Measurements from ENCODE around the gene GTF2B. TPM values are rescaled to one million over a fixed set of nuclear protein-coding genes. Genes with fewer than 3 reads are reported as not detected.
A peak's percentile ranks its signal among the peaks of the same experiment; 100 is the strongest.
"Not testable (repeated sequence)": the region's sequence is repeated elsewhere in the genome, so short reads cannot be mapped to it uniquely, and the experiment has no call there.

Gene GTF2B
- total RNA-seq, 1 donor from 2014 or later, result 13.7 TPM

DNA sequence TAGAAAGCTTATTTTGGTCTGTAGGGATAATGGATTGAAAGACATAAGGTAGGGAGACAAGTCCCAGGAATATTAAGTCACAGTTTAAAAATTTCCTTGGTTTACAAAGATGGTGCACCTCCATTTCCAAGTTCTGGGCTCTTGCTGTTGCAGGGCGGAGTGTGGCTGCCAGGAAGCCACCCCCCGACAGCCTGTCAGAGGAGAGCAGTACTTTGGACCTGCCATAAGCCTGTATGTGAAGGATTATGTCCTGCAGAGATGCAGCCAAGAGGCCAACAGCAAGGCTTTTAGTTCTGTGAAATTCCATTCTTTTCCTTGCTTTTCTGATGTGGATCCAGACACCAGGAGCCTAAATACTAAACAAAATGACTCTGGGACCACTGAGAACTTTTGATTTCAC is 31.9 kb upstream of the GTF2B start:
- Histone ChIP-seq H3K27me3 (no peaks in the 10 kb centered on the region), H3K36me3 (peaks cover 7 to 18% of the 10 kb centered on the region in 2 donors), H3K27ac (no peak overlapping the region), H3K9me3 (peaks cover 0 to under 1% of the 10 kb centered on the region in 2 donors), H3K4me3 (no peak overlapping the region), H3K4me1 (no peaks in the 10 kb centered on the region)
- no peak for DNase-seq (ENCODE audit: low spot score in 2 of 2)
- intact Hi-C loops (cut with DNase I), result no loop called here
- TF ChIP-seq CTCF (IDR thresholded peaks at IDR 0.05), result no peak

GRCh38 chr1:88922214-88922613 is 30.8 kb upstream of the GTF2B start:
- no peak overlapping the region for H3K4me3 ChIP-seq
- intact Hi-C loops (cut with DNase I), result no loop called here
- no peaks in the 10 kb centered on the region for H3K27me3 ChIP-seq
- H3K36me3 ChIP-seq, result peaks cover 7 to 18% of the 10 kb centered on the region in 2 donors
- DNase-seq (ENCODE audit: low spot score in 2 of 2), result no peak
- H3K27ac ChIP-seq, result no peak overlapping the region
- TF ChIP-seq CTCF (IDR thresholded peaks at IDR 0.05), result no peak
- peaks cover 8 to 11% of the 10 kb centered on the region in 2 donors for H3K9me3 ChIP-seq
- no peaks in the 10 kb centered on the region for H3K4me1 ChIP-seq

- peaks cover 7 to 17% of the 10 kb centered on the region in 2 donors for H3K36me3 ChIP-seq
- intact Hi-C loops (cut with DNase I), result no loop called here
- H3K9me3 ChIP-seq, result peaks cover 12 to 25% of the 10 kb centered on the region in 2 donors
- H3K4me1 ChIP-seq, result no peaks in the 10 kb centered on the region
- H3K27me3 ChIP-seq, result no peaks in the 10 kb centered on the region
- H3K4me3 ChIP-seq, result no peak overlapping the region
- no peak for TF ChIP-seq CTCF (IDR thresholded peaks at IDR 0.05)
- no peak overlapping the region for H3K27ac ChIP-seq
- no peak for DNase-seq (ENCODE audit: low spot score in 2 of 2)
Observed at GRCh38 chr1:88920845-88921244, 29.5 kb upstream of the GTF2B start.

DNA sequence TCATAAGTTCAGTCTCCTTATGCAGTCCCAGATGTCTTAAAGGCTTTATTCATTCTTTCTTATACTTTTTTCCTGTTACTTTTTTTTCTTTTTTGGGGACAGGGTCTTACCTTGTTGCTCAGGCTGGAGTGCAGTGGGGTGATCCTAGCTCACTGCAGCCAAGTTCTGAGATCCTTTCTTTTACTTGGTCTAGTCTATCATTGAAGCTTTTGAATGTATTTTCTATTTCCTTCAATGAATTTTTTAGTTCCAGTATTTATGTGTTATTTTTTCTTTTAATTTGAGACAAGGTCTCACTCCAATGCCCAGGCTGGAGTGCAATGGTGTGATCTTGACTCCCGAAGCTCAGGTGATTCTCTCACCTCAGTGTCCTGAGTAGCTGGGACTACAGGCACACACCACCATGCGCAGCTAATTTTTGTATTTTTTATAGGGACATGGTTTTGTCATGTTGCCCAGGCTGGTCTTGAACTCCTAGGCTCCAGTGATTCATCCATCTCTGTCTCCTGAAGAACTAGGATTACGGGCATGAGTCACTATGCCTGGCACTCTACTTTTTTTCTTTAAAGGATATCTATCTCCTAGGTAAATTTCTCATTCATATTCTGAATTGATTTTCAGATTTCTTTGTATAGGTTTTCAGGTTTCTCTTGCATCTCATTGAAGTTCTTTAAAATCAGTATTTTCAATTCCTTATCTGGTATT is 26.1 kb upstream of the GTF2B start:
- no peaks in the 10 kb centered on the region for H3K27me3 ChIP-seq
- intact Hi-C loops (cut with DNase I), result no loop called here
- TF ChIP-seq CTCF (IDR thresholded peaks at IDR 0.05), result no peak
- H3K9me3 ChIP-seq, result peaks cover 12 to 26% of the 10 kb centered on the region in 2 donors
- no peak overlapping the region for H3K27ac ChIP-seq
- H3K4me1 ChIP-seq, result no peaks in the 10 kb centered on the region
- H3K4me3 ChIP-seq, result no peak overlapping the region
- no peak for DNase-seq (ENCODE audit: low spot score in 2 of 2)
- peaks cover 0 to 5% of the 10 kb centered on the region in 2 donors for H3K36me3 ChIP-seq

GRCh38 chr1:88916883-88917282 is 25.5 kb upstream of the GTF2B start:
- Histone ChIP-seq H3K4me1 (no peaks in the 10 kb centered on the region), H3K36me3 (peaks cover 0 to 5% of the 10 kb centered on the region in 2 donors), H3K27ac (no peak overlapping the region), H3K4me3 (no peak overlapping the region), H3K27me3 (no peaks in the 10 kb centered on the region), H3K9me3 (peaks cover 12 to 26% of the 10 kb centered on the region in 2 donors)
- DNase-seq (ENCODE audit: low spot score in 2 of 2), result no peak
- TF ChIP-seq CTCF (IDR thresholded peaks at IDR 0.05), result no peak
- intact Hi-C loops (cut with DNase I), result no loop called here

- intact Hi-C loops (cut with DNase I); H3K27me3 ChIP-seq; DNase-seq (ENCODE audit: low spot score in 2 of 2); H3K4me1 ChIP-seq; H3K36me3 ChIP-seq: not testable (repeated sequence)
- Histone ChIP-seq H3K27ac (peak overlapping the region in 1 of 2 donors; percentile 42), H3K9me3 (peaks cover 1 to 11% of the 10 kb centered on the region in 2 donors), H3K4me3 (peak overlapping the region in 1 of 2 donors; percentile 27)
Observed at GRCh38 chr1:88911800-88912199, 20.4 kb upstream of the GTF2B start.

Measured in ascending aorta (tissue), 2 donors.